Ovary (tissue), 3 donors: ENCODE results near the gene WDR54.

Experiments used
- EP300 ChIP-seq: sonication (generic); formaldehyde crosslinking; IDR thresholded peaks from one replicate; pipeline ENCODE4 v1.6.1; 2017; ENCODE audit warnings: antibody characterized with exemption
- POLR2A ChIP-seq: fragments of 450-650 bp; IDR thresholded peaks from one replicate; pipeline ENCODE4 v1.6.1; 2017; ENCODE audit warnings: antibody characterized with exemption, mild to moderate bottlenecking, moderate library complexity
- TF ChIP-seq, protein P1 (sequence below), 3 donors: fragments of 450-650 bp in 2 of 3; fragments of 200-600 bp in 1 of 3; IDR thresholded peaks; one replicate each; pipeline versions ENCODE4 v1.5.1 to v1.8.0; 2016 to 2022; ENCODE audit warnings: antibody characterized with exemption in 3 of 3, mild to moderate bottlenecking in 1 of 3
- donor health status: DM: no; HTN: no; CAD: no.

DNA sequence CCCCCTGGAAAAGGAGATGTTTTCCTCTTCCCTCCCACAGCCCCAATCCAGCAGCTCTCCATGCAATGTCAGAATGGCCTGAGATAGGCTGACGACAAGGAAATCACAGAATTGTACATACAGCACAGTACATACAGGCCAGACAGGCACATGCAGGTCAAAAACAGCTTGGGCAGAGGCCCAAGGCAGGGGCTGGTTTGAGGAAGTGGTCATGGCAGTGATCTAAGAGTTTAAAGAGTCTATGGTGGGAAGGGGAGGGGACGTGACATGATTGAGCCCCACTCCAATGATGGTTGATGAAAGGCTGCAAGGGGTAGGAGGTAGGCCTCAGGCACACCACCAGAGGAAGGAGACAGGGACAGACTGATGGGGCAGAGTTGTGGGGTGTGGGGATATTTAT is 45.7 kb upstream of the WDR54 start:
- TF ChIP-seq POLR2A (no peak), EP300 (no peak)
- TF ChIP-seq, protein P1, sequence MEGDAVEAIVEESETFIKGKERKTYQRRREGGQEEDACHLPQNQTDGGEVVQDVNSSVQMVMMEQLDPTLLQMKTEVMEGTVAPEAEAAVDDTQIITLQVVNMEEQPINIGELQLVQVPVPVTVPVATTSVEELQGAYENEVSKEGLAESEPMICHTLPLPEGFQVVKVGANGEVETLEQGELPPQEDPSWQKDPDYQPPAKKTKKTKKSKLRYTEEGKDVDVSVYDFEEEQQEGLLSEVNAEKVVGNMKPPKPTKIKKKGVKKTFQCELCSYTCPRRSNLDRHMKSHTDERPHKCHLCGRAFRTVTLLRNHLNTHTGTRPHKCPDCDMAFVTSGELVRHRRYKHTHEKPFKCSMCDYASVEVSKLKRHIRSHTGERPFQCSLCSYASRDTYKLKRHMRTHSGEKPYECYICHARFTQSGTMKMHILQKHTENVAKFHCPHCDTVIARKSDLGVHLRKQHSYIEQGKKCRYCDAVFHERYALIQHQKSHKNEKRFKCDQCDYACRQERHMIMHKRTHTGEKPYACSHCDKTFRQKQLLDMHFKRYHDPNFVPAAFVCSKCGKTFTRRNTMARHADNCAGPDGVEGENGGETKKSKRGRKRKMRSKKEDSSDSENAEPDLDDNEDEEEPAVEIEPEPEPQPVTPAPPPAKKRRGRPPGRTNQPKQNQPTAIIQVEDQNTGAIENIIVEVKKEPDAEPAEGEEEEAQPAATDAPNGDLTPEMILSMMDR (IDR thresholded peaks at IDR 0.05): no peak
